Cardiac fibroblast (primary cell): Measurements from ENCODE around the gene METTL26.
A peak's percentile ranks its signal among the peaks of the same experiment; 100 is the strongest.

Experiments
- DNase-seq, 2 donors: peaks; one replicate each; pipeline versions ENCODE4 v3.0.0 to v3.0.0-alpha.2; 2010; ENCODE audit warnings: low read depth in 2 of 2
- H3K4me3 ChIP-seq, 2 donors: replicated peaks in 1 of 2; 1 replicate in 1 of 2; 2 replicates in 1 of 2; pipeline ENCODE4 v1.5.1; 2011; ENCODE audit warnings: low read depth in 2 of 2, low read length in 2 of 2, mild to moderate bottlenecking in 2 of 2, moderate library complexity in 1 of 2
- CTCF ChIP-seq: IDR thresholded peaks from one replicate; pipeline ENCODE4 v1.5.1; 2011; ENCODE audit warnings: low read depth, mild to moderate bottlenecking, low read length, inconsistent platforms

Gene METTL26

GRCh38 chr16:630815-631405 lies 5.2 kb downstream of the METTL26 start, which contains the start of gene WFIKKN1:
TSS of gene WFIKKN1 (plus strand) at chr16:630985. CDS start at chr16:631254, 269 bp downstream.
- TF ChIP-seq CTCF, result no peak
- H3K4me3 ChIP-seq, result no peak within 1 kb of the TSS
- no peak for DNase-seq

- DNase-seq, result no peak
- TF ChIP-seq CTCF, result no peak
- no peak overlapping the region for H3K4me3 ChIP-seq
These were observed 5.8 kb downstream of the METTL26 start for GRCh38 chr16:630249-630814.

GRCh38 chr16:629833-630248 lies 6.3 kb downstream of the METTL26 start:
- no peak for TF ChIP-seq CTCF
- no peak overlapping the region for H3K4me3 ChIP-seq
- no peak for DNase-seq

GRCh38 chr16:629185-629832 lies 6.8 kb downstream of the METTL26 start:
- no peak for TF ChIP-seq CTCF
- H3K4me3 ChIP-seq, result no peak overlapping the region
- no peak for DNase-seq

- DNase-seq, result no peak
- no peak for TF ChIP-seq CTCF
- H3K4me3 ChIP-seq, result no peak overlapping the region
These were observed 7.6 kb downstream of the METTL26 start for GRCh38 chr16:628321-629061.

GRCh38 chr16:627454-628239 lies 8.5 kb downstream of the METTL26 start:
- peak in 1 of 2 donors; percentile 42 for DNase-seq
- TF ChIP-seq CTCF, result no peak
- no peak overlapping the region for H3K4me3 ChIP-seq
